HepG2 (cell line): Measurements from ENCODE around the gene SH2D6. TPM values are rescaled to one million over a fixed set of nuclear protein-coding genes. Genes with fewer than 3 reads are reported as not detected.

ENCODE experiments used
- ATF2 ChIP-seq: sonication (generic); formaldehyde crosslinking; IDR thresholded peaks from 2 replicates; pipeline ENCODE4 v1.4.0; 2020; ENCODE audit warnings: missing genetic modification reagents
- CBX5 ChIP-seq: sonication (generic); formaldehyde crosslinking; IDR thresholded peaks from 2 replicates; pipeline ENCODE4 v1.4.0; 2020; ENCODE audit warnings: missing genetic modification reagents, borderline replicate concordance
- DMAP1 ChIP-seq: IDR thresholded peaks from 2 replicates; pipeline ENCODE4 v1.6.1; 2016
- FIP1L1 ChIP-seq: fragments of 200-400 bp; formaldehyde crosslinking; IDR thresholded peaks from 2 replicates; pipeline ENCODE4 v1.6.1; 2018; ENCODE audit warnings: low read depth, mild to moderate bottlenecking, low read length, moderate library complexity, borderline replicate concordance; ENCODE audit not compliant: insufficient read depth
- KAT2B ChIP-seq: fragments of 150-350 bp; IDR thresholded peaks from 2 replicates; pipeline ENCODE4 v1.6.1; 2014; ENCODE audit warnings: low read depth, low read length, borderline replicate concordance
- MAX ChIP-seq: IDR thresholded peaks from 2 replicates; pipeline ENCODE4 v1.6.1; 2012; ENCODE audit warnings: inconsistent platforms
- MXD3 ChIP-seq: IDR thresholded peaks from 2 replicates; pipeline ENCODE4 v1.6.1; 2016; ENCODE audit warnings: mild to moderate bottlenecking, missing biosample characterization, missing genetic modification reagents
- RNF219 ChIP-seq: sonication (generic); formaldehyde crosslinking; IDR thresholded peaks from 2 replicates; pipeline ENCODE4 v1.5.0; 2020; ENCODE audit warnings: mild to moderate bottlenecking, missing genetic modification reagents
- SP4 ChIP-seq: sonication (generic); formaldehyde crosslinking; IDR thresholded peaks from 2 replicates; pipeline ENCODE4 v1.8.1; 2023; ENCODE audit warnings: mild to moderate bottlenecking, missing genetic modification reagents
- STAG1 ChIP-seq: sonication (generic); formaldehyde crosslinking; IDR thresholded peaks from 2 replicates; pipeline ENCODE4 v1.4.0; 2020; ENCODE audit warnings: missing genetic modification reagents
- THAP11 ChIP-seq: IDR thresholded peaks from 2 replicates; pipeline ENCODE4 v1.6.1; 2016; ENCODE audit warnings: missing biosample characterization, missing genetic modification reagents
- YEATS2 ChIP-seq: sonication (generic); formaldehyde crosslinking; IDR thresholded peaks from 2 replicates; pipeline ENCODE4 v1.4.0; 2020; ENCODE audit warnings: missing genetic modification reagents, borderline replicate concordance
- ZBTB33 ChIP-seq: sonication (generic); formaldehyde crosslinking; IDR thresholded peaks from 2 replicates; pipeline ENCODE4 v1.4.0; 2020; ENCODE audit warnings: missing genetic modification reagents
- ZFP90 ChIP-seq: sonication (generic); formaldehyde crosslinking; IDR thresholded peaks from 2 replicates; pipeline ENCODE4 v1.8.0; 2022; ENCODE audit warnings: missing genetic modification reagents, mild to moderate bottlenecking, inconsistent platforms, borderline replicate concordance
- ZFP91 ChIP-seq: sonication (generic); formaldehyde crosslinking; IDR thresholded peaks from 2 replicates; pipeline ENCODE4 v1.9.0; 2022; ENCODE audit warnings: missing genetic modification reagents, mild to moderate bottlenecking, borderline replicate concordance
- ZNF232 ChIP-seq: sonication (generic); formaldehyde crosslinking; IDR thresholded peaks from 2 replicates; pipeline ENCODE4 v1.4.0; 2020; ENCODE audit warnings: missing genetic modification reagents, borderline replicate concordance
- ZNF235 ChIP-seq: sonication (generic); formaldehyde crosslinking; IDR thresholded peaks from 2 replicates; pipeline ENCODE4 v1.8.1; 2023; ENCODE audit warnings: mild to moderate bottlenecking, missing genetic modification reagents, borderline replicate concordance
- ZNF282 ChIP-seq: fragments of 450-650 bp; IDR thresholded peaks from 2 replicates; pipeline ENCODE4 v1.6.1; 2018; ENCODE audit not compliant: partially characterized antibody
- ZNF337 ChIP-seq: sonication (generic); formaldehyde crosslinking; IDR thresholded peaks from 2 replicates; pipeline ENCODE4 v1.5.1; 2020; ENCODE audit warnings: missing genetic modification reagents, low read depth, mild to moderate bottlenecking, borderline replicate concordance
- ZNF501 ChIP-seq: sonication (generic); formaldehyde crosslinking; IDR thresholded peaks from 2 replicates; pipeline ENCODE4 v1.5.1; 2020; ENCODE audit warnings: mild to moderate bottlenecking, moderate library complexity, missing genetic modification reagents
- ZNF792 ChIP-seq: IDR thresholded peaks from 2 replicates; pipeline ENCODE4 v1.6.1; 2016
- ZSCAN20 ChIP-seq: sonication (generic); formaldehyde crosslinking; IDR thresholded peaks from 2 replicates; pipeline ENCODE4 v1.4.0; 2020; ENCODE audit warnings: missing genetic modification reagents, mild to moderate bottlenecking, borderline replicate concordance
- polyA plus RNA-seq, 8 experiments: library from polyadenylated mRNA; depleted of rRNA in 3 of 8; stranded (reverse) in 7 of 8; unstranded in 1 of 8; fragments of >200 nt; fragmentation: Illumina TruSeq in 4 of 8; extraction: Trizol in 4 of 8; gene quantifications; 2 replicates each; pipeline versions ENCODE4 v1.2.1 to v1.2.3, GENCODE V29; 2011 to 2016; ENCODE audit warnings: low read depth in 4 of 8, missing spikeins in 1 of 8, mixed read lengths in 1 of 8; ENCODE audit not compliant: insufficient read depth in 1 of 8
- total RNA-seq, 5 experiments: library from RNA; depleted of rRNA; stranded (reverse); fragments of >200 nt; fragmentation: Illumina TruSeq; extraction: Trizol; gene quantifications; 2 replicates each; pipeline ENCODE4 v1.2.3, GENCODE V29; 2016; ENCODE audit warnings: low read depth in 1 of 5

Gene SH2D6
- total and polyA plus RNA-seq, 2 of the 13 experiments (the other 11 are each of a cell fraction or from before 2014, with no cell fraction given): 0.11 to 0.26 TPM

- TF ChIP-seq ZNF282 (no peak), ZNF501 (CRISPR knock-in tag) (peak; percentile 75; the same call in 1 of the 2 replicates), ZSCAN20 (no peak), MXD3 (CRISPR knock-in tag) (no peak), ZNF232 (CRISPR knock-in tag) (no peak), ZNF337 (CRISPR knock-in tag) (no peak), ZNF235 (CRISPR knock-in tag) (no peak; the same call in 1 of the 2 replicates), SP4 (peak; percentile 84), RNF219 (peak; percentile 30; the same call in 1 of the 2 replicates), YEATS2 (CRISPR knock-in tag) (0 out of 2 replicates have a peak, but pooled peaks have one; percentile 36), FIP1L1 (no peak; the same call in 1 of the 2 replicates), ATF2 (CRISPR knock-in tag) (peak; percentile 82), ZBTB33 (CRISPR knock-in tag) (peak; percentile 68; the same call in 1 of the 2 replicates), CBX5 (CRISPR knock-in tag) (peak; percentile 95), DMAP1 (CRISPR knock-in tag) (no peak), STAG1 (CRISPR knock-in tag) (peak; percentile 100), THAP11 (CRISPR knock-in tag) (peak; percentile 80), ZFP91 (peak; percentile 97), KAT2B (no peak), MAX (peak; percentile 22; the same call in 1 of the 2 replicates), ZFP90 (CRISPR knock-in tag) (no peak), ZNF792 (peak; percentile 63; the same call in 1 of the 2 replicates)
Measured at GRCh38 chr2:85420536-85421259, 2.2 kb downstream of the SH2D6 start (continued).
